22Rv1 (cell line): Measurements from ENCODE around the gene ACOT9.

Experiments
- CTCF ChIP-seq: fragments of 450-650 bp; IDR thresholded peaks from 2 replicates; pipeline ENCODE4 v1.5.1; 2017; ENCODE audit warnings: mild to moderate bottlenecking
- ZFX ChIP-seq: fragments of 450-650 bp; IDR thresholded peaks from 2 replicates; pipeline ENCODE4 v1.6.1; 2017; ENCODE audit warnings: antibody characterized with exemption, borderline replicate concordance

- no peak for TF ChIP-seq CTCF
- no peak for TF ChIP-seq ZFX
These were observed 86.4 kb downstream of the ACOT9 start for GRCh38 chrX:23656684-23657083.
